ENCODE measurements around the gene PLCB3.

DNA sequence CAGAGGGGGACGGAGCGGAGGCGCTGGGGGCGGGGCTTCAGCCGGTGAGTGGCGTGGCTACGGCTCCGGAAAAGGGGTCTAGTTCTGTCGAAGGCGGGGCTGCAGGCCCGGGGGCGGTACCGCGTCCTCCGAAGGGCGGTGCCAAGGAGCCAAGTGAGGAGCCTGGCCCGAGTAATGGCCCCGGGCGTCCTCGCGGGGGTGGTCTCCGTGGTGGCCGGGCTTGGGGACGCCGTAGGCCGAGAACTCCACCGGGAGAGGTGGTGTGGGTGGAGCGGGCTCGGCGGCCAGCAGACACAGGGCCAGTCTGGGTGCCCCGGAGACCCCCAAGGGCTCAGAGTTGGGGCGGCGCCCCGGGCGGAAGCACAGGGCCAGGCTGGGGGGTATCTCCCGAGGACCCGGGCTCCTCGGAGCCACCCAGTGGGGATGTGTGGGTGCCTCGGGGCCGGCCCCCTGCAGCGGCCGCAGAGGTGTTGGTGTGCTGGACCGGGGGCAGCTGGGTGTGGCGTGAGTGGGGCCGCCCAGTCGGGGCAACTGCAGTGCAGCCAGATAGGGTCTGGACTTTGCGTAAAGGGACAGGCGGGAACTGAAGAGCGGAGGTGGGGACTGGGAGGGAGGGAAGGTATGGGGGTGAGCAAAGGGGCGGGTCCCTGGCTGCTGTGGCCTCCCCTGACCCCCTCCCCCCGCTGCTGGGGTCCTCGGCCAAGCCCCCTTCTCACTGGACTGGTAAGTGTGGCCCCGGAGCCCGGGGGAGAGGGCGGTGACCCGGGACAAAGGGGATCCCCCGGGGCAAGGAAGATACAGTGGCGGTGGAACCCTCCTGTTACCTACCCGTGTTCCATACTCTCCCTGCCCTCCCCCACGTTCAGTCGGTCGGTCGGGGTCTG, 9.6 kb upstream of the PLCB3 start:
- TF ChIP-seq, protein P1, sequence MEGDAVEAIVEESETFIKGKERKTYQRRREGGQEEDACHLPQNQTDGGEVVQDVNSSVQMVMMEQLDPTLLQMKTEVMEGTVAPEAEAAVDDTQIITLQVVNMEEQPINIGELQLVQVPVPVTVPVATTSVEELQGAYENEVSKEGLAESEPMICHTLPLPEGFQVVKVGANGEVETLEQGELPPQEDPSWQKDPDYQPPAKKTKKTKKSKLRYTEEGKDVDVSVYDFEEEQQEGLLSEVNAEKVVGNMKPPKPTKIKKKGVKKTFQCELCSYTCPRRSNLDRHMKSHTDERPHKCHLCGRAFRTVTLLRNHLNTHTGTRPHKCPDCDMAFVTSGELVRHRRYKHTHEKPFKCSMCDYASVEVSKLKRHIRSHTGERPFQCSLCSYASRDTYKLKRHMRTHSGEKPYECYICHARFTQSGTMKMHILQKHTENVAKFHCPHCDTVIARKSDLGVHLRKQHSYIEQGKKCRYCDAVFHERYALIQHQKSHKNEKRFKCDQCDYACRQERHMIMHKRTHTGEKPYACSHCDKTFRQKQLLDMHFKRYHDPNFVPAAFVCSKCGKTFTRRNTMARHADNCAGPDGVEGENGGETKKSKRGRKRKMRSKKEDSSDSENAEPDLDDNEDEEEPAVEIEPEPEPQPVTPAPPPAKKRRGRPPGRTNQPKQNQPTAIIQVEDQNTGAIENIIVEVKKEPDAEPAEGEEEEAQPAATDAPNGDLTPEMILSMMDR (conservative IDR thresholded peaks at IDR 0.05 in 1 of 2, IDR thresholded peaks at IDR 0.05 in 1 of 2; ENCODE audit: low read depth in 1 of 2, low read length in 2 of 2) = no peak
- no peak for TF ChIP-seq EZH2 (IDR thresholded peaks at IDR 0.05; ENCODE audit: low read length, missing control alignments)

Measured in fibroblast of lung (primary cell).